ENCODE data around the gene DPH1.

DPH1 gene

GRCh38 chr17:2027528-2028233, 2.3 kb upstream of the DPH1 start:
- no peak for DNase-seq (ENCODE audit: low read depth)

- DNase-seq (ENCODE audit: low read depth), result no peak
Measured at GRCh38 chr17:2028234-2028614, 1.7 kb upstream of the DPH1 start.

- no peak for DNase-seq (ENCODE audit: low read depth)
Measured at GRCh38 chr17:2028737-2029136, 1.2 kb upstream of the DPH1 start.

- no peak for DNase-seq (ENCODE audit: low read depth)
Measured at GRCh38 chr17:2030779-2031163, 818 bp downstream of the DPH1 start.

- no peak for DNase-seq (ENCODE audit: low read depth)
Measured at GRCh38 chr17:2033153-2033552, 3.2 kb downstream of the DPH1 start.

- DNase-seq (ENCODE audit: low read depth), result no peak
Measured at GRCh38 chr17:2034157-2034556, 4.2 kb downstream of the DPH1 start.

GRCh38 chr17:2034806-2035540, 5.0 kb downstream of the DPH1 start:
- no peak for DNase-seq (ENCODE audit: low read depth)

- no peak for DNase-seq (ENCODE audit: low read depth)
Measured at GRCh38 chr17:2035541-2036488, 5.9 kb downstream of the DPH1 start.

- no peak for DNase-seq (ENCODE audit: low read depth)
Measured at GRCh38 chr17:2037155-2037554, 7.2 kb downstream of the DPH1 start.

GRCh38 chr17:2040219-2040827, 10.4 kb downstream of the DPH1 start:
- no peak for DNase-seq (ENCODE audit: low read depth)

GRCh38 chr17:2040942-2041560, 11.1 kb downstream of the DPH1 start:
- DNase-seq (ENCODE audit: low read depth), result no peak

GRCh38 chr17:2041561-2042389, 11.8 kb downstream of the DPH1 start, which contains the start of gene OVCA2:
Gene OVCA2, plus strand, starts transcription at chr17:2042022. Its CDS starts 26 bp downstream, at chr17:2042048.
- peak; percentile 95 for DNase-seq (ENCODE audit: low read depth)

- no peak for DNase-seq (ENCODE audit: low read depth)
Measured at GRCh38 chr17:2042390-2042847, 12.5 kb downstream of the DPH1 start.

GRCh38 chr17:2042933-2043332, 13.0 kb downstream of the DPH1 start:
- DNase-seq (ENCODE audit: low read depth), result no peak

GRCh38 chr17:2043785-2044184, 13.8 kb downstream of the DPH1 start:
- DNase-seq (ENCODE audit: low read depth), result no peak

GRCh38 chr17:2044263-2044894, 14.4 kb downstream of the DPH1 start:
- DNase-seq (ENCODE audit: low read depth), result no peak

- no peak for DNase-seq (ENCODE audit: low read depth)
Measured at GRCh38 chr17:2047590-2047989, 17.6 kb downstream of the DPH1 start.

- no peak for DNase-seq (ENCODE audit: low read depth)
Measured at GRCh38 chr17:2048805-2049204, 18.9 kb downstream of the DPH1 start.

- DNase-seq (ENCODE audit: low read depth), result peak; percentile 91
Measured at GRCh38 chr17:2049333-2050299, 19.7 kb downstream of the DPH1 start.

All from stimulated activated CD8-positive, alpha-beta memory T cell treated with anti-CD3 and anti-CD28 coated beads, Interleukin-12 subunit alpha, Interleukin-12 subunit beta, amount 100 ng/mL, for 4 hours (primary cell).